A549 (cell line): Measurements from ENCODE around the gene MAP2K1.

ENCODE experiments used
- HOXB13 ChIP-seq: fragments of 250-450 bp; sonication (Bioruptor Pico); IDR thresholded peaks from 2 replicates; pipeline ENCODE4 v1.5.0; 2020; ENCODE audit warnings: low read depth, mild to moderate bottlenecking, moderate library complexity
- MAZ ChIP-seq: fragments of 150-350 bp; IDR thresholded peaks from 2 replicates; pipeline ENCODE4 v1.6.1; 2014; ENCODE audit warnings: antibody characterized with exemption, low read depth, low read length, borderline replicate concordance
- PBX3 ChIP-seq: IDR thresholded peaks from 2 replicates; pipeline ENCODE4 v1.6.1; 2012
- POLR2A ChIP-seq: IDR thresholded peaks from 2 replicates; pipeline ENCODE4 v1.6.1; 2012; ENCODE audit warnings: mild to moderate bottlenecking, low read length
- REST ChIP-seq: fragments of 200-600 bp; sonication (generic); IDR thresholded peaks from 2 replicates; pipeline ENCODE4 v1.6.1; 2016; ENCODE audit warnings: antibody characterized with exemption, mild to moderate bottlenecking, moderate library complexity
- TF ChIP-seq, protein P1 (sequence below): fragments of >200 bp; sonication (Bioruptor Twin); formaldehyde crosslinking; IDR thresholded peaks from 3 replicates; pipeline ENCODE4 v1.5.1; 2016

GRCh38 chr15:66456211-66456610 lies 69.5 kb downstream of the MAP2K1 start:
- TF ChIP-seq, protein P1, sequence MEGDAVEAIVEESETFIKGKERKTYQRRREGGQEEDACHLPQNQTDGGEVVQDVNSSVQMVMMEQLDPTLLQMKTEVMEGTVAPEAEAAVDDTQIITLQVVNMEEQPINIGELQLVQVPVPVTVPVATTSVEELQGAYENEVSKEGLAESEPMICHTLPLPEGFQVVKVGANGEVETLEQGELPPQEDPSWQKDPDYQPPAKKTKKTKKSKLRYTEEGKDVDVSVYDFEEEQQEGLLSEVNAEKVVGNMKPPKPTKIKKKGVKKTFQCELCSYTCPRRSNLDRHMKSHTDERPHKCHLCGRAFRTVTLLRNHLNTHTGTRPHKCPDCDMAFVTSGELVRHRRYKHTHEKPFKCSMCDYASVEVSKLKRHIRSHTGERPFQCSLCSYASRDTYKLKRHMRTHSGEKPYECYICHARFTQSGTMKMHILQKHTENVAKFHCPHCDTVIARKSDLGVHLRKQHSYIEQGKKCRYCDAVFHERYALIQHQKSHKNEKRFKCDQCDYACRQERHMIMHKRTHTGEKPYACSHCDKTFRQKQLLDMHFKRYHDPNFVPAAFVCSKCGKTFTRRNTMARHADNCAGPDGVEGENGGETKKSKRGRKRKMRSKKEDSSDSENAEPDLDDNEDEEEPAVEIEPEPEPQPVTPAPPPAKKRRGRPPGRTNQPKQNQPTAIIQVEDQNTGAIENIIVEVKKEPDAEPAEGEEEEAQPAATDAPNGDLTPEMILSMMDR: no peak
- no peak for TF ChIP-seq MAZ
- TF ChIP-seq PBX3: no peak
- TF ChIP-seq HOXB13 (CRISPR knock-in tag): no peak
- no peak for TF ChIP-seq POLR2A
- no peak for TF ChIP-seq REST
